Right ventricle myocardium inferior (tissue), 1 donor: Measurements from ENCODE around the gene SLC11A2. TPM values are rescaled to one million over a fixed set of nuclear protein-coding genes. Genes with fewer than 3 reads are reported as not detected.
A peak's percentile ranks its signal among the peaks of the same experiment; 100 is the strongest.

ENCODE experiments used
- ATAC-seq: fragments of 200-7000 bp; cut with Tn5 transposase; one replicate; pipeline ENCODE4 v1.9.1; 2020; ENCODE audit warnings: mild to moderate bottlenecking, moderate library complexity
- DNase-seq: peaks from one replicate; pipeline ENCODE4 v3.0.0; 2021; ENCODE audit errors: missing footprints
- intact Hi-C: fragments of 100-400 bp; cut with DNase I; formaldehyde crosslinking; loops from one replicate; pipeline ENCODE4 v1.11.0; 2022
- long read RNA-seq: library from polyadenylated mRNA; unstranded; transcript quantifications from one replicate; pipeline ENCODE4 v2.0.0, GENCODE V29; 2021
- total RNA-seq: library from RNA; stranded (reverse); fragmentation: NEBNext Ultra II Directional; extraction: Animal tissue kit (Norgen Biotek cat#: 25700); gene quantifications from one replicate; pipeline ENCODE4 v1.2.1, GENCODE V29; 2021
- donor health status: DM: no; HTN: yes; CAD: no; lungs with severe emphysema.

SLC11A2 gene
- 23.7 TPM for total RNA-seq
- long read RNA-seq, full-length matches to known transcripts: 8 of 11 reads
- long read RNA-seq, partial matches to known transcripts: 1 of 11 reads
- long read RNA-seq, other reads (novel, unspliced or antisense): 2 of 11 reads

DNA sequence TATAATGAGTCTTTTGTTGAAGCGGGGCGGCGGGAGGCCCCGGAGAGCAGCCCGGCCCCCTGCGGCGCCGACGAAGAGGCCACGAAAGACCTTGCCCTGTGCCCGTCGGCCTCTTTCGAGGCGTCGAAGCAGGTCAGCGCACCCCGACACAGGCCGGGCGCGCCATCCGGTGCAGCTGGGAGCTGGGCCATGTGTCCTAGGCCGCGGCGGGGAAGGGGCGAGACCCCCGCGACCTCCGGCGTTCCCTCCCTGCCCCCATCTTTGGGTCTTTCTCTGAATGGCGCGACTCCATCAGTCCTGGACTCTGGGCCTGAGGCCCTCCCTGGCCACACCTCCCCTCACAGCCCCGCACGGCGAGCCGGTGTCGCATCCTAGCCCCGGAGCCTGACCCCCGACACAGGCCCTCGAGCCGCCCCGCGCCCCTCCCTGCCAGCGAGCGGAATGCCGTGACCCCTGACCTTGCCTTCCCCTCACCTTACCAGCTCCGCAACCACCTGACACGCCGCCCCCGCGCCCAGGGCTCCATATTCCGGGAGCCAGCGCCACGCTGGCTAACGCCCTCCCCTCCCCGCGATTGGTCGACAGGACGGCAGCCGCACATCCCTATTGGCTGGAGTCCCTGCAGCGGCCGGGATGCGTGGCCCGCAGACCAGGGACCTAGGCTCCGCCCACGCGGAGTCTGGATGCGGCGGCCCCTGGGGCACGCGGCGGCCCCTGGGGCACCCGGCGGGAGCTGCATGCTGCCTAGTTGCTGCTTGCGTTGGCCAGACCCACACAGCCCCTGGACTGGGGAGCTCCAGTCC lies at the start of gene SLC11A2:
Gene SLC11A2, minus strand, starts transcription at position 549 of the 803 bp plus-strand sequence. CDS start 15,656 bp downstream, outside the sequence.
- DNase-seq: peak; percentile 97
- intact Hi-C loops: no loop called here
- peak; percentile 98 for ATAC-seq

- DNase-seq: no peak
- intact Hi-C loops: no loop called here
- ATAC-seq: no peak
Observed at GRCh38 chr12:51075390-51075789, 49.2 kb upstream of the SLC11A2 start.

DNA sequence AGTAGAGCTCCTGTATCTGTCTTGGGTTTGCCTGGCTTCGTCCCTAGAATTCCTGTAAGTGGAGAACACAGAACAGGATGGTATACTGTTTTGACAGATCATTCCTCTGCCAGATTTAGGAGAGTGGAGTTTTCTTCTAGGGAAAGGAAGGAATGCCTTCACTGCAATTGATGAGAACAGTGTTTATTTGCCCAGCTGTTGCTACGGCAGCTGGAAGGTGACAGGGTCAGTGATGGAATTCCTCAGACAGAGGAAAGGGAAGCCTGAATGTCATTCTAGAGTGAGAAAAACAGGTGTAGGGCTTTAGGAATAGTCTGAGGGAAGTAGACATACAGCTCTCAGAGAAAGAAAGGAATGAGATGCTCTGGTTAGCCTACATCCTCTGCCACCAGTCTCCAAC lies 45.5 kb upstream of the SLC11A2 start:
- DNase-seq: no peak
- no peak for ATAC-seq
- intact Hi-C loops: no loop called here

- ATAC-seq: no peak
- intact Hi-C loops: no loop called here
- no peak for DNase-seq
Observed at GRCh38 chr12:51070004-51070403, 43.8 kb upstream of the SLC11A2 start.

DNA sequence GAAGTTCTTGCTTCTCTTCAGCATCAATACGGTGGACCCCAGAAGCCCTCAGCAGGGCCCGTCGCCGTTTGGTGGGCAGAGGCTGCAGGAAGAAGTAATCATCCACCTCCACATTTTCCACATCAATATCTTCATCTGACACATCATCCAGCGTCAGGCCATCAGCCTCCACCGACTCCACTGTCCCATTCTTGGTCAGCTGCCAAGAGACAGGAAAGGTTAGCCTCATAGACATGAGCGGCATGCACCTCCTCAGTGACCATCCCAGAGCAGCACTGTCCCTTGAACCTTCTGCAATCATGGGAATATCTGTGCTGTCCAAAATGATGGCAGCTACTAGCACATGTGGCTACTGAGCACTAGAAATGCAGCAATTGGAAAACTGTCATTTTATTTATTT lies 41.6 kb upstream of the SLC11A2 start:
- ATAC-seq (no peak), DNase-seq (no peak)
- intact Hi-C loops: no loop called here

DNA sequence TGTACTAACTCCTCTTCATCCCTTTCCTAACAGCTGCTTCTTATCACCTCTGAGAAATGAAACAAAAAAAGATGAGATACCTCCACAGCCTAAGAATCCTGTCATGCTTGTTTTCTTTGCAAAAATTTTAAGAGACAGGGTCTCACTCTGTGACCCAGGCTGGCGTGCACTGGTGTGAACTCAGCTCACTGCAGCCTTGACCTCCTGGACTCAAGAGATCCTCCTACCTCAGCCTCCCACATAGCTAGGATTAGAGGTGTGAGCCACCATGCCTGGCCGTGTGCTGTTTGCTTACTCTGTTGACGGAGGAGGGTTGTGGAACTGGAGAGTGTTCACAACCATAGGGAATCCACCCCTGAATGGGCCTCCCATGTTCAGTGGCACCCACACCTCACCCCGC lies 41.0 kb upstream of the SLC11A2 start:
- ATAC-seq (no peak), DNase-seq (no peak)
- intact Hi-C loops: no loop called here

- ATAC-seq: no peak
- no peak for DNase-seq
- intact Hi-C loops: no loop called here
Observed at GRCh38 chr12:51065530-51065929, 39.3 kb upstream of the SLC11A2 start.

GRCh38 chr12:51062631-51063397 lies 36.6 kb upstream of the SLC11A2 start:
- DNase-seq: no peak
- intact Hi-C loops: no loop called here
- ATAC-seq: no peak

DNA sequence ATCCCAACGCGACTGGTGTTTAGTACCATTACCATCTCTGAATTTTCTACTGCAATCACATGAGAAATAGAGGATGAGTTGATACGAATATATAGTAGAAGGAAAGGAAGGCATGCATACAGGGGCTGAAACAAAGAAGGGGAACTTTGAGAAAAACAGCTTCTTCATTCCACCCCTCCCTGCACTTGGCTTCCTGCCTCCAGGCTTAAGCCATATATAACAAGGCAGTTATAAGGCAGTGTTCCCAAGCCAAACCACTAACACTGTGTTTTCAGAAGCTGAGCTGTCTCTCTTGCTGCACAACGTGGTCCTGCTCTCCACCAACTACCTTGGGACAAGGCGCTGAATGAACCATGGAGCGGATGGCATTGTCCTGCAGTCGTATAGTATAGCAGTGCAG lies 32.9 kb upstream of the SLC11A2 start:
- intact Hi-C loops: no loop called here
- DNase-seq: no peak
- peak; percentile 4 for ATAC-seq

- no peak for ATAC-seq
Observed at GRCh38 chr12:51056242-51056641, 30.1 kb upstream of the SLC11A2 start.

DNA sequence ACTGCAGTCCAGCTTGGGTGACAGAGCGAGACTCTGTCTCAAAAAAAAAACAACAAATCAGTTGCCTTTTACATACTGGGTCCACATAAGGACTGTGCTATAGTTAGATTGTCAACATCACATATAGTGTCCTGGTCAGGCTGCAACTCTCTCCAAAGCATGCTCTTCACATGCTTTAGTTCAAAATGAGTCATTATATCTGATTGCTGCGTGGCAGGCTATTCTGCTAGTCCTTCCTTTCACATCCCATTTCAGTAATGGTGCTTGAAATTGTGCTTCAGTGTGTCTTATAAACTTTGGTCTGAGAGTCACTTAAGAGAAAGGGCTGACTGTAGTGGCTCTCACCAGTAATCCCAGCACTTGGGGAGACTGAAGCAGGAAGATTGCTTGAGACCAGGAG lies 28.9 kb upstream of the SLC11A2 start:
- no peak for DNase-seq
- no peak for ATAC-seq
- intact Hi-C loops: no loop called here

More at GRCh38 chr12:51056242-51056641, 30.1 kb upstream of the SLC11A2 start:
- intact Hi-C loops: no loop called here
- DNase-seq: no peak

DNA sequence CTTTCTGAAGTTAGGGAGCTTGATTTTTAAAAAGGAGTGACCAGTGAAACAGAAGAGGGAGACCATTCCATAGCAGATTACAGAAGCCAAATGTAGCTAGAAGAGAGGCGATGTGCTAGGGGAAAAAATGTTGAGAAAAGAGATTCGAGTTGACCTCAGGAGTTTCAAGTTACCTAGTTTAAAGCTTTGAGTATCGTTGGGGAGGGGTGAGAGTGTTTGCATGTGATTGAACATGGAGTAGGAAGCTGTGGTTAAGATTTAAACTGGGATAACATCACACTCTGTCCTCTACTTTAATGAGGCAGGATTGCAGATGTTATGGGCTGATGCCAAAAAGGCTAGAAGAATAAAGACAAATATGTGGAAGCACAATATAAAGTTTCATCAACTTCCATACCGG lies 25.6 kb upstream of the SLC11A2 start:
- no peak for DNase-seq
- no peak for ATAC-seq
- intact Hi-C loops: no loop called here

DNA sequence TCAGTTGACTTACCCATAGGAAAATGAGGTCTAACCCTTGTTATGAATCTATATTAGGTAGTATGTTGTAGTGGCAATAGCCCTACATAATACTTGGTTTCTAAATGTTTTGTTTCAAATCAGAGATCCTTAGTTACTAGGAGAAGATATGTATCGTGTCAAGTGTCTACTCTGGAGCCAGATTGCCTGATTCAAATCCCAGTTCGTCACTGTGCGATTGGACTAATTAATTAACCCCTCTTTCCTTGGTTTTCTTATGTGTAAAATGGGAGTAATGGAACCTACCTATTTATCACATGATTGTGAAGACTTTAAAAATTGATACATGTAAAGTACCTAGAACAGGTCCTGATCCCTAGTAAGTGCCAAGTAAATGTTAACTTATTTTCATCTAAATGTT lies 23.3 kb upstream of the SLC11A2 start:
- intact Hi-C loops: loop anchor here (2.0 to 10.0 kb wide), 3 partner anchors 33 to 905 kb away; partner anchors contain the start of genes ACVR1B, CSRNP2 and DAZAP2
- DNase-seq (no peak), ATAC-seq (no peak)

DNA sequence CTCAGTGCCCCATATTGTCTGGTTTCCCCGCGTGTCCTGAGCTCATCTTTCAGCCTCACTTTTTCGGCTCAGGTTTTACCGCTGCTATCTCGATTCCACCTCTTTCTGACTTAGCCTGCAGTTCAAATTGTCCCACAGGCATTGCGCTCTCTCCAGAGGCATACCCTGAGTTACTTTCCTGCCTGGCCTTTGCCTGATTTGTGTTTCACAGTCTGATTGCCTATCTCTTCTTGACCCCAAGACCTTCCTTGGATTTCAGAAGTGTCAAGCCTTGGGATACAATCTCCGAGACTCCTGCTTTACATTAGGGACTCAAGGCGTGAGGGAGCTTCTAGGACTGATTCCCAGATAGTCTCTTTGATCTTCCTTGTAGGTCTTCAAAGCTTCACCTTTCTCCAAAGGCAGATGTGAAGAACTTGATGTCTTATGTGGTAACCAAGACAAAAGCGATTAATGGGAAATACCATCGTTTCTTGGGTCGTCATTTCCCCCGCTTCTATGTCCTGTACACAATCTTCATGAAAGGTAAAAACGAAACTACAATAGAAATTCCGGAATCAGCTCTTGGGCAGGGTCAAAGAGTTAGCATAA lies 22.6 kb upstream of the SLC11A2 start:
- intact Hi-C loops: loop anchor here (1.0 to 10.0 kb wide), 4 partner anchors 34 to 906 kb away; partner anchors contain the start of genes ACVR1B, CSRNP2 and DAZAP2
- no peak for ATAC-seq

DNA sequence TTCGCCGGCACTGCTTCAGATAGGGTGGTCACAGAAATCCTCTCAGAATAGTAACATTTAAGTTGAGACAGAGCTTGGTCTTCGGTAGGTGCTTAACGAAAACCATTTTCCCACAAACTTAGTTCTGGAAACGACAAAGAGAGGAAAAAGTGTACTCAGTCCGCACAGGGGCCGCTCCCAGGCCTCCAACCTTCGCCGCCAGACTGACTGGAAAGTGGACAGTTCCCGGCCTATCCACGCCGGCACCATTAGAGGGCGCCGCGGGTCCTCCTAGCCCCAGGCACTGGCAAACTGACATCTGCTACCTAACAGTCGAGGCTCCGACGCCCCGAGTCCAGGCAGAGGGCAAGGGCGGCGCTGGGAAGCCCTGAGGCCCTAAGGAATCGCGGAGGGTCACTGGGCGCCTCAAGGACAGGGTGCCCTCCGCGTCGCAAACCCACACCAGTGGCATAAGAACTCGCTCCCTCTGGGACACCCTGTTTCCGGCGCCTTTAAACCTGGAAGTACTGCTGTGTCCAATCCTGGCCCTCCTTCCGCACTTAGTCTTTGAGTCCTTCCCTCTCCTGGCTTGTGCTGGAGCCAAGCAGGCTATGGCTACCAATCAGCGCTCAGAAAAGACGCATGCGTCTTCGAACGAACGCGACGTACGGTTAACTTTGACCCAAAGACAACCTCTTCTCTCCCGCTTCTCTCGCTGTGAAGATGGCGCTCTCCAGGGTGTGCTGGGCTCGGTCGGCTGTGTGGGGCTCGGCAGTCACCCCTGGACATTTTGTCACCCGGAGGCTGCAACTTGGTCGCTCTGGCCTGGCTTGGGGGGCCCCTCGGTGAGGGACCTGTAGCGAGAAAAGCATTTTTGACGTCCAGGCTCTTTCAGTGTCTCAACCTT lies 21.7 kb upstream of the SLC11A2 start, which contains the start of gene LETMD1:
Gene LETMD1, plus strand, starts transcription at position 673 of the 886 bp plus-strand sequence. Its CDS starts 30 bp downstream, at position 703.
- peak; percentile 99 for ATAC-seq
- DNase-seq: peak; percentile 94
- intact Hi-C loops: loop anchor here (1.0 to 10.0 kb wide), 4 partner anchors 35 to 907 kb away; partner anchors contain the start of genes ACVR1B, CSRNP2 and DAZAP2

More for the DNA sequence above, 22.6 kb upstream of the SLC11A2 start:
- no peak for DNase-seq

GRCh38 chr12:51036279-51036678 lies 10.1 kb upstream of the SLC11A2 start:
- intact Hi-C loops: no loop called here
- ATAC-seq (no peak), DNase-seq (no peak)

DNA sequence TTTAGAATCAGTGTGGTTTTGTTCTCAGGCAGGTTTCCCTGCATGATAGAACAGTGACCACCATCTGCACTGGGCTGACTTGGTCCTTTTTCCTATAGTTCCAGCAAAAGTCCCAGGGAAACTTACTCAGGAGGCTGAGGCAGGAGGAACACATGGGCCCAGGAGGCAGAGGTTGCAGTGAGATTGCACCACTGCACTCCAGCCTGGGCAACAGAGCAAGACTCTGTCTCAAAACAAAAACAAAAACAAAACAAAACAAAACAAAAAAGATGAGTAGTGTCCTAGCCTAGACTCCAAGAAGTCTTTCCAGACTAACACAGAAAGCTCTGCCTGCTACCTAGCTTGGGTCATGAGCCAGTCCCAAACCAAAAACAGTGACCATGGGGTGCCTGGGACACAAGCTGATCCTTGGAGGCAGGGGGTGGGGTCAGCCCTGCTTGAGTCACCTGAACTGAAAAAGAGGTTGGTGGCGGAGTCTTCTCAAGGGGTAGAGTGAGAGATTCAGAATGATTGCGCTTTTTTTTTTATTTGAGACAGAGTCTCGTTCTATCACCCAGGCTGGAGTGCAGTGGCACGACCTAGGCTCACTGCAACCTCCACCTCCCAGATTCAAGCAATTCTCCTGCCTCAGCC lies 7.4 kb upstream of the SLC11A2 start:
- intact Hi-C loops: no loop called here

GRCh38 chr12:51033048-51033447 lies 6.9 kb upstream of the SLC11A2 start:
- no peak for DNase-seq
- no peak for ATAC-seq
- intact Hi-C loops: no loop called here

More for the DNA sequence above, 7.4 kb upstream of the SLC11A2 start:
- ATAC-seq: no peak
- DNase-seq: no peak
